ENCODE data around the gene DNAH14. TPM values are rescaled to one million over a fixed set of nuclear protein-coding genes. Genes with fewer than 3 reads are reported as not detected.

The DNAH14 gene
- polyA plus RNA-seq, 1 donor from 2014 or later = 24.9 TPM

GRCh38 chr1:225049594-225049993 lies 120.1 kb downstream of the DNAH14 start:
- Histone ChIP-seq H3K79me2 (replicated peaks; ENCODE audit: insufficient read depth, low read length) (no peaks in the 10 kb centered on the region), H3K4me2 (ENCODE audit: low read length) (no peak overlapping the region), H4K20me1 (ENCODE audit: insufficient read depth) (no peaks in the 10 kb centered on the region), H3K4me3 (ENCODE audit: low read length) (no peak overlapping the region), H3K9ac (ENCODE audit: low read length) (no peak overlapping the region), H3K27ac (ENCODE audit: low read length) (no peak overlapping the region), H3K36me3 (ENCODE audit: insufficient read depth, low read length) (no peaks in the 10 kb centered on the region), H2AFZ (ENCODE audit: low read depth, low read length) (no peak overlapping the region), H3K9me2 (ENCODE audit: insufficient read depth, low read length) (no peaks in the 10 kb centered on the region), H3K9me3 (ENCODE audit: low read length) (no peaks in the 10 kb centered on the region), H3F3A (ENCODE audit: insufficient read depth, low read length, poor library complexity, severe bottlenecking) (no peaks in the 10 kb centered on the region), H3K27me3 (ENCODE audit: insufficient read depth, low read depth, low read length) (no peaks in the 10 kb centered on the region)
- TF ChIP-seq POLR2AphosphoS5 (IDR thresholded peaks at IDR 0.05) = no peak
- no peak for TF ChIP-seq EP300 (conservative IDR thresholded peaks at IDR 0.05; ENCODE audit: poor library complexity, severe bottlenecking)
- no peak for TF ChIP-seq RAD21 (conservative IDR thresholded peaks at IDR 0.05)
- no peak for TF ChIP-seq MXI1 (conservative IDR thresholded peaks at IDR 0.05; ENCODE audit: poor library complexity, severe bottlenecking)
- TF ChIP-seq EZH2 (IDR thresholded peaks at IDR 0.05; ENCODE audit: borderline replicate concordance, insufficient read depth, low read length, poor library complexity, severe bottlenecking) = no peak
- no peak for TF ChIP-seq CTCF (IDR thresholded peaks at IDR 0.05; ENCODE audit: poor library complexity, severe bottlenecking)
- TF ChIP-seq REST (IDR thresholded peaks at IDR 0.05; ENCODE audit: borderline replicate concordance) = no peak

GRCh38 chr1:225063722-225064121 lies 134.2 kb downstream of the DNAH14 start:
- Histone ChIP-seq H3K9me3 (ENCODE audit: low read length) (peaks cover 4% of the 10 kb centered on the region), H3K27me3 (ENCODE audit: insufficient read depth, low read depth, low read length) (no peaks in the 10 kb centered on the region), H4K20me1 (ENCODE audit: insufficient read depth) (no peaks in the 10 kb centered on the region), H3K4me2 (ENCODE audit: low read length) (no peak overlapping the region), H3K9me2 (ENCODE audit: insufficient read depth, low read length) (no peaks in the 10 kb centered on the region), H3K4me3 (ENCODE audit: low read length) (no peak overlapping the region), H3F3A (ENCODE audit: insufficient read depth, low read length, poor library complexity, severe bottlenecking) (no peaks in the 10 kb centered on the region), H3K79me2 (replicated peaks; ENCODE audit: insufficient read depth, low read length) (no peaks in the 10 kb centered on the region), H2AFZ (ENCODE audit: low read depth, low read length) (no peak overlapping the region), H3K9ac (ENCODE audit: low read length) (no peak overlapping the region), H3K36me3 (ENCODE audit: insufficient read depth, low read length) (no peaks in the 10 kb centered on the region), H3K27ac (ENCODE audit: low read length) (no peak overlapping the region)
- TF ChIP-seq SMC3 (conservative IDR thresholded peaks at IDR 0.05; ENCODE audit: poor library complexity) = no peak
- TF ChIP-seq REST (IDR thresholded peaks at IDR 0.05; ENCODE audit: borderline replicate concordance) = no peak
- TF ChIP-seq TAF1 (IDR thresholded peaks at IDR 0.05; ENCODE audit: low read depth) = no peak
- TF ChIP-seq RAD21 (conservative IDR thresholded peaks at IDR 0.05) = no peak
- TF ChIP-seq POLR2AphosphoS5 (IDR thresholded peaks at IDR 0.05) = no peak
- no peak for TF ChIP-seq EZH2 (IDR thresholded peaks at IDR 0.05; ENCODE audit: borderline replicate concordance, insufficient read depth, low read length, poor library complexity, severe bottlenecking)
- TF ChIP-seq EP300 (conservative IDR thresholded peaks at IDR 0.05; ENCODE audit: poor library complexity, severe bottlenecking) = no peak
- no peak for TF ChIP-seq MXI1 (conservative IDR thresholded peaks at IDR 0.05; ENCODE audit: poor library complexity, severe bottlenecking)
- TF ChIP-seq CTCF (IDR thresholded peaks at IDR 0.05; ENCODE audit: poor library complexity, severe bottlenecking) = no peak
